GM20431 (cell line): ENCODE data around the gene TNK1.

Experiments used
- in situ Hi-C: fragments of 300-500 bp; cut with MseI, MboI; formaldehyde crosslinking; loops from one replicate; pipeline ENCODE4 v1.15.0; 2020; ENCODE audit warnings: low sequenced_read_pairs; ENCODE audit not compliant: unreplicated experiment

Gene TNK1

DNA sequence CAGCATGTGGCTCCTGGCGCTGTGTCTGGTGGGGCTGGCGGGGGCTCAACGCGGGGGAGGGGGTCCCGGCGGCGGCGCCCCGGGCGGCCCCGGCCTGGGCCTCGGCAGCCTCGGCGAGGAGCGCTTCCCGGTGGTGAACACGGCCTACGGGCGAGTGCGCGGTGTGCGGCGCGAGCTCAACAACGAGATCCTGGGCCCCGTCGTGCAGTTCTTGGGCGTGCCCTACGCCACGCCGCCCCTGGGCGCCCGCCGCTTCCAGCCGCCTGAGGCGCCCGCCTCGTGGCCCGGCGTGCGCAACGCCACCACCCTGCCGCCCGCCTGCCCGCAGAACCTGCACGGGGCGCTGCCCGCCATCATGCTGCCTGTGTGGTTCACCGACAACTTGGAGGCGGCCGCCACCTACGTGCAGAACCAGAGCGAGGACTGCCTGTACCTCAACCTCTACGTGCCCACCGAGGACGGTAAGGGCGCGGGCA is 27.4 kb downstream of the TNK1 start:
- in situ Hi-C loops = no loop called here

DNA sequence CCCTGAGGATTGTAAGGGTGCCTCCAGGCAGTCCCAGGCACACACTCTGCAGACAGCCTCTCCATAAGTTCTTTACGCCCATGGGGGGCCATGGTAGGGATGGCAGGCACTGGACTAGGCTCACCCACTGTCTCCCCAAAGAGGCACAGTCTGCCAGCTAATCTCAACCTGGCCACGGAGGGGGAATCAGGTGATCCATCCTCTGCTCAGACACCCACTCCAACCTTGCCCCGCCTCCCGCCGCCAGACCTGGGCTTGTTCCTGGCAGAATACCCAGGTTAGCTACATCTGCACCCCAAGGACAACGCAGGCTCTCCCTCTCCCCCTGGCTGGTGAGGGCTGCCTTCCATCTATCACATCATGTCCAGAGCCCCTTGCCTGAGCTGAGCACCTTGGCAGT is 28.0 kb downstream of the TNK1 start:
- in situ Hi-C loops = no loop called here

DNA sequence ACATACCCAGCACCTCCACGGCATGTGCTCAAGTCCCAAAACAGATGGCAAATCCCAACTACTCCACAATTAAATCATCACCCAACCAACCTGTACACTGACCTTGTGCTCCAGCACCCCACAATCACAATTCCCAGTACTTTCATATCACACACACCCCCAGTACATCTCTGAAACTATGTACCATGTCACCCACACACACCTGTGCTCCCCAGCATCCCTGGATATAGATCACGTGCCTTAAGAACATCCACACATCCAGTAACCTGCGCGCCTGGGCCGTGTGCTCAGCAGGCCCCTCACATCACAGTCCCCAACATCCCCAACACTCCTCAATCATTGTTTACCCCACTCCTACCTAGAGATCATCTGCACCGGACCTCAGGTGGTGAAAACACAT is 28.8 kb downstream of the TNK1 start:
- in situ Hi-C loops = no loop called here

DNA sequence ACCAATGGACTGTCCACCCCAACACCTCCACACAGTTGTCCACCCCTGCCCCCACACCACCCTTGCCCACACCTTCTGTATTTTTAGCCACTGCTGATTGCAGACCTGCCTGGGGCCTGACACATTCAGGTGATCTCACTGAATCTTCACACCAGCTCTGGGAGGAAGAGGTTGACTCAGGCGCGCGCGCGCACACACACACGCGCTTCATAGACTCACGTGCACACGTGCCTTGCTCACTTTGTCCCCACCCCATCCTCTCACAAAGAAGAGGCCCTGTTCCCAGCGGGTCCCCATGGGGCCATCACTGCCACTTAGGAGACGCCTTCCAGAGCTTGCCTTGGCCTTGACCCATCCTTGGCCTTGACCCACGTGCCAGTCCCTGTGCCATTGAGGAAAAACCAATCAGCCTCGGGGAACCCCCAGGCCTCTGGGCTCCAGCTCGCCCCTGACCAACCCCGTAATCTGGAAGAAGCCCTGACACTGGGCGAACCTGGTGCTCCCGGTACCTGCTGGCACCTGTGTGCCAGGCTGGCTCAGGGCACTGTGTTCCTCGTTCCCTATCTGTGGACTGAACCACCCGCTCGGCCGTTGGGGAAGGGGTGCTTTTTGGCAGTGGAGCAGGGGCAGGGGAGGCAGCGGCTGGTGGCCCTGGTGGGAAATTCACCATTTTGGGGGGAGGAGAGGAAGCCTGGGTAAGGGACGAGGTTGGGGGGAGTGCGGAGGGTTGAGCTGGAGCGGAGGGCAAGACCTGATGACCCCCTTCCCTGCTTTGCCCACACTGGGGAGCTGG is 29.9 kb downstream of the TNK1 start:
- in situ Hi-C loops = no loop called here

DNA sequence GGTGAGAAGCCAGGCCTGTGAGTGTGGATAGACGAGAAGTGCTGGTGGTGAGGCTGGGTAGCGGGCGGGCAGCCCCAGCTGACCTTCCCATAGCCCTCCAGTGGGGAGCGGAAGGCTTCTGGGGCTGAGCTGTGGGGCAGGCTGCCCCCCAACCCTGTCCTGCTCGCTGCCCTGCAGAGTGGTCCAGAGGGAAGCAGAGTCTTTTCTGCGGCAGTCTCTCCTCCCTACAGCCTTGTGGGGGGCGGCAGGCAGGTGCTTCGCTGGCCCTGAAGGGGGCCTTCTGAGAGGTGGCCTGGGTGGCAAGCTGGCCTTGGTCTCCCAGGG is 30.5 kb downstream of the TNK1 start:
- in situ Hi-C loops = no loop called here

DNA sequence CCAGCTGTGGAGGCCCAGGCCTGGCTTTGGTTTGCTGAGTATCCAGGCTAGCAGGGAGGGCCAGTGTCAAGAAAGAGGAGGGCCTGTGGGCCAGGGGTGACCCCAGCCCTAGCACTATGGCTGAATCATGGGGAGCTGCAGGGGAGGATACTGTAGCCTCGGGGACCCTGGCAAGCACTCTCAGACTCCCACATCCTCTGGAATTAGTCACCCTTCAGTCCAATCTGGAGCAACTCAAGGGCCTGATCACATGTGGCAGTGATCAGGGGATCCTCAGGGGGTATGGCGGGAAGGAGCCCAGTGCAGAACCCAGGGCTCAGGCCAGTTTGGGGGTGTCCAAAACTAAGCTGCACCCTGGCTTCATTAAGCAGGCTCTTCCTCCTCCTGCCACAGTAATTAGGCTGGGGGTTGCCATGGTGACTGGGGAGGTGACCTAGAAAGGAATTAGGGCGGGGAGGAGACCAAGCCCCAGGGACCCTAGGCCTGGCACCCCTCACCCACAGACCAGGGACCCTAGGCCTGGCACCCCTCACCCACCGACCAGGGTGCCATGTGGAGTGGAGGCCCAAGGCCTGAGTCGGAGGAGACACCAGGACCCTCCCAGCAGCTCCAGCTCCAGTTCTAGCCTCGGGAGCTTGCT is 32.6 kb downstream of the TNK1 start:
- in situ Hi-C loops = no loop called here

DNA sequence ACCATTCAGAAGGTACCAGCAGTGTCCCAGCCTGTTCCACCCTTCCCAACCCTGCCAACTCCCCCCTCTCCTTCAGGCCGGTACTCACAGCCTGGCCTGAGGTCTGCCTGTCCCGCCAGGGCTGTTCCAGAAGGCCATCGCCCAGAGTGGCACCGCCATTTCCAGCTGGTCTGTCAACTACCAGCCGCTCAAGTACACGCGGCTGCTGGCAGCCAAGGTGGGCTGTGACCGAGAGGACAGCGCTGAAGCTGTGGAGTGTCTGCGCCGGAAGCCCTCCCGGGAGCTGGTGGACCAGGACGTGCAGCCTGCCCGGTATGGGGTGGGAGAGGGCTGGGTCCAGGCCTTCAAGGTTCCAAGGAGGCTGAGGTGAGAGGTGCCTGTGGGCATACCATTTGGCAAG is 33.9 kb downstream of the TNK1 start:
- in situ Hi-C loops = no loop called here

DNA sequence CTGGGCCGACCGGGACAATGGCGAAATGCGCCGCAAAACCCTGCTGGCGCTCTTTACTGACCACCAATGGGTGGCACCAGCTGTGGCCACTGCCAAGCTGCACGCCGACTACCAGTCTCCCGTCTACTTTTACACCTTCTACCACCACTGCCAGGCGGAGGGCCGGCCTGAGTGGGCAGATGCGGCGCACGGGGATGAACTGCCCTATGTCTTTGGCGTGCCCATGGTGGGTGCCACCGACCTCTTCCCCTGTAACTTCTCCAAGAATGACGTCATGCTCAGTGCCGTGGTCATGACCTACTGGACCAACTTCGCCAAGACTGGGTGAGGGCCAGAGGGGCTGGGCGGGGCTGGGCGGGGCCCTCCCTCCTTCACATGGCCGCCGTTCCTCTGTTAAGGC is 34.9 kb downstream of the TNK1 start:
- in situ Hi-C loops = no loop called here

DNA sequence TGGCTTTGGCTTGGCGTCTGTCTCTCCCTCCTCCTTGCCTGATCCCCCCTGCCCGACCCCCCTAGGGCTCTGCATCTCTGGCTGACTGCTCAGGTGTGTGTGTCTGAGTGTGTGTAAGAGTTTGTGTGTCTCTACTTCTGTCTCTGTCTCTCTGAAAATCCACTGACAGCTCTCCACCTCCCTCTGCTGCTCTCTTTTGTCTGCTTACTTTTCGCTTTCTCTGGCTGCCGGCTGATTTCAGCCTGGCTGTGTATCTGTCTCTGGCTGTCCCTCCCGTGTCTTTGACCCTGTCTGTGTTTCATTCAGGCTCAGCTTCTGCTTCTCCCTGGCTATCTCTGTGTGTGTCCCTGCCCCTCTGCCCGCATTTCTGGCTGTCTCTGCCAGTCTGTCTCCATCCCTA is 35.4 kb downstream of the TNK1 start:
- in situ Hi-C loops = no loop called here

DNA sequence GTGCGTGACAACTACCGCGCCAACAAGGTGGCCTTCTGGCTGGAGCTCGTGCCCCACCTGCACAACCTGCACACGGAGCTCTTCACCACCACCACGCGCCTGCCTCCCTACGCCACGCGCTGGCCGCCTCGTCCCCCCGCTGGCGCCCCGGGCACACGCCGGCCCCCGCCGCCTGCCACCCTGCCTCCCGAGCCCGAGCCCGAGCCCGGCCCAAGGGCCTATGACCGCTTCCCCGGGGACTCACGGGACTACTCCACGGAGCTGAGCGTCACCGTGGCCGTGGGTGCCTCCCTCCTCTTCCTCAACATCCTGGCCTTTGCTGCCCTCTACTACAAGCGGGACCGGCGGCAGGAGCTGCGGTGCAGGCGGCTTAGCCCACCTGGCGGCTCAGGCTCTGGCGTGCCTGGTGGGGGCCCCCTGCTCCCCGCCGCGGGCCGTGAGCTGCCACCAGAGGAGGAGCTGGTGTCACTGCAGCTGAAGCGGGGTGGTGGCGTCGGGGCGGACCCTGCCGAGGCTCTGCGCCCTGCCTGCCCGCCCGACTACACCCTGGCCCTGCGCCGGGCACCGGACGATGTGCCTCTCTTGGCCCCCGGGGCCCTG is 36.3 kb downstream of the TNK1 start:
- in situ Hi-C loops = no loop called here

DNA sequence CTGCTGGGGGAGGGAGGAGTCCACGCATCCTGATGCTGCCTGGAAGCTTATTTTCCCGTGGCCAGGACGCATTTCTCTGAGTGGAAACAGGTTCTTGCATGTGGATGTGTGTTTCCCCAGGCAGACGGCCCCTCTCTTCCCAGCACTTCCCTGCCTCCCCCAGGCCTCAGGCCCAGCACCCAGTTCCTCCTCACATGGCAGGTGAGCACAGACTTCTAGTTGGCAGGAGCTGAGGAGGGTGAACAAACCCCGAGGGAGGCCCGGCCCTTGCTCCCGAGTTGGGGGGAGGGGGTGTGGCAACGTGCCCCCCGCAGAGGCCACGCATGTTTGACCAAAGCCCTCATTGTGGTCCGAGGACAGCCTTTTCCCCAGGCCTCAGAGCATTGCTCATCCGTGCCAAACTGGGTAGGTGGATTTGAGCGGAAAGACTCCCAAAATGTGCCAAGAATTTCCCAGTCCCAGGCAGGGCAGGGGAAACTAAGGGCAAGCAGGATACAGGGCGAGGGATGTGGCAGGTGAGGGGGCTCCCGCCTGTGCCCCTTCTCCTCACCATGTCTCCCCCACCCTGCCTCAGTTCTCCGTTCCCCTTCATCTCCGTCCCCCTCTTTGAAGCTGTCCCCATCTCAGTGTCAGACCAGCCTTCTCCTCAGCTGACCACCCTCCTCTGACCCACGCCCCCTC is 37.7 kb downstream of the TNK1 start:
- in situ Hi-C loops = no loop called here

DNA sequence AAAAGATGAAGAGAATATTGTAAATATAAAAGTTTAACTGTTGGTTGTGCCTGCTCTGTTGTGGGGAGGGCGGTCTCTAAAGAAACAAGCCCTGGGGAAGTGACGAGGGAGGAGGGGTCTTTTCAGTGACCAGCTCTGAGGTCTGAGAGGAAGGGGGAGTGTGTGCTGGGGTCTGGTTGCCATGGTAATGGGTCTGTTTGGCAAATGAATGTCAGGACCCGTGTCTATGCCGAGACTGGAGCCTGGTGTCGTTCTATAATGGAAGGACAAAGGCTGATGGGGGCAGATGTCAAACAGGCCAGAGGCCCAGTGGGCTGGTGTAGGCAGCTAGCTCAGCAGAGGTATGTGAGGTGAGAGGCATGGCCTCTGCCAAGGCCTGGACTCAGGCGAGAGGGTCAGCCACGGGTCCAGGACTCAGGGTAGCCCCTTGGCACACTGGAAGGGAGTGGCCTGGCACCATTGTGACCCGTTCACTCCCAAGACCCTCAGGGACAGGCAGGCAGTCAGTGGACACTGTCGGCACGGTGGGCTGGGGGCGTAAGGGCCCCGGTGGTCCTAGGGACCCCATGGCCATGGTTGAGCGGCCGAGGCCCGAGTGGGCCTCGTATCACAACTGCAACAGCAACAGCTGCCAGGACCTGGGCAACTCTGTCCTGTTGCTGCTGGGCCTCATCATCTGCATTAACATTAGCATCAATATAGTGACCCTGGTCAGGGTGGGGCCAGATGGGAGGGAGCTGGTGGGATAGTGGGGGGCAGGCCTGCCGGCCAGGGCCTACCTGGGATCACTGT is 39.1 kb downstream of the TNK1 start, which contains the start of gene SPEM1:
SPEM1 (plus strand) TSS at position 506 of the 792 bp plus-strand sequence; CDS start at position 567, 61 bp downstream.
- in situ Hi-C loops = no loop called here

DNA sequence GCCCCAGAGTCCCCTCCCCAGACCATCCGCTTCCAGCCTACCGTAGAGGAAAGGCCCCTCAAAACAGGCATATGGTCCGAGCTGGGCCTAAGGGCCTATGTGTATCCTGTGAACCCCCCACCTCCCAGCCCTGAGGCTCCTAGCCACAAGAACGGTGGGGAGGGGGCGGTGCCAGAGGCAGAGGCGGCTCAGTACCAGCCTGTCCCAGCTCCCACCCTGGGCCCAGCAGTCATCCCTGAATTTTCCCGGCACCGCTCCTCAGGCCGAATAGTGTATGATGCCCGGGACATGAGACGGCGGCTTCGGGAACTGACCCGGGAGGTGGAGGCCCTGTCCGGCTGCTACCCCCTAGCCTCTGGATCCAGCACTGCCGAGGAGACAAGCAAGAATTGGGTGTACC is 40.3 kb downstream of the TNK1 start:
- in situ Hi-C loops = no loop called here

DNA sequence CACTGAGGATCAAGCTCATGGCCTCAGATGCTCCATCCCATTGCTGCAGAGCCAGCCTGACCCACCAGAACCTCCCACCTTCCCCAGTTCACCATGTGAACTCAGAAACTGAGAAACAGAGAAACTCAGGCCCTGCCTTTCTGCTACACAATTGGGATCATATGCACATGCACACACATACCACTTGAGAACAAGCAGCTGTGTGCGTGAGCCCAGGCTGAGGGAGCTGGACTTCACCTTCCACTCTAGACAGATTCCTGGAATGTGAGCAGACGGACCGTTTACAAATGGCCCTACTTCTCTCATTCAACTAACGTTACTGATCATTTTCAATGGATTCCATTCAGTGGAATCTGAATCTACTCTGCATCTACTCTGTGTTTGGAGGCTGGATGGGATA is 42.8 kb downstream of the TNK1 start:
- in situ Hi-C loops = no loop called here

DNA sequence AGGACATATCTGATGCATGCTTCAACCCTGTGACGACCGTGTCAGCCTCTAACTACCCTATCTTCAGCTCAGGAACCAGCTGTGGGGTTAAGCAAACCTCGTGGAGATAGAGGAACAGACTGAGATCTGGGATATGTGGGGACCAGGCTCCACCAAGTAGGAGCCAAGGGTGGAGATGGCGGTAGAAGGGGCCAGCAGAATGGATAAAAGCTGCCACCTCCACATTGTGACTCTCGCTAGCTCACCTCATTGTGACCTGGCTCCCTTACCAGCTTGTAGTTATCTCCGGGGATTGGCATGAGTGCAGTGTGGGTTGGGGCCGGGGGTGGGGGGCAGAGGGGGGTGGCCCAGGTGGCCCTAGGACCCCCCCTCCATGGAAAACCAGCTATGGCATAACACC is 44.4 kb downstream of the TNK1 start, which contains the start of gene SPEM2:
SPEM2 (plus strand) TSS at position 301 of the 400 bp plus-strand sequence; CDS start at position 374, 73 bp downstream.
- in situ Hi-C loops = no loop called here

DNA sequence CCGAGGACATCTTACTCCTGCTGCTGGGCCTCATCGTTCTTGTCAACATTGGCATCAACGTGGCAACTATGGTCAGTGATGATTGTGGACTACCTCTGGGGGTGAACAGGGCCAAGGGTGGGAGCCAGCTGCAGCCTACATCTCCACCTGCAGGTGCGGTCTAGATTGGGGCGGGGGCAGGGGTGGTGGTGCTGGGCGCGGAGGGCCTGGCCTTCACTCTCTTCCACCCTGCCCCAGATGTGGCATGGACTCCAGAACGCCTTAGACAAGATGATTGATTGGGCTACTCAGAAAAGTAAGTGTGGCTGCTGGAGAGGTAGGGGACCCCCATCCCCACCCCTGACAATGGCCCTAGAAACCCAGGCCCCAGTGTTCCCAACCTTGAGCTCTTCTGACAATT is 44.9 kb downstream of the TNK1 start:
- in situ Hi-C loops = no loop called here

DNA sequence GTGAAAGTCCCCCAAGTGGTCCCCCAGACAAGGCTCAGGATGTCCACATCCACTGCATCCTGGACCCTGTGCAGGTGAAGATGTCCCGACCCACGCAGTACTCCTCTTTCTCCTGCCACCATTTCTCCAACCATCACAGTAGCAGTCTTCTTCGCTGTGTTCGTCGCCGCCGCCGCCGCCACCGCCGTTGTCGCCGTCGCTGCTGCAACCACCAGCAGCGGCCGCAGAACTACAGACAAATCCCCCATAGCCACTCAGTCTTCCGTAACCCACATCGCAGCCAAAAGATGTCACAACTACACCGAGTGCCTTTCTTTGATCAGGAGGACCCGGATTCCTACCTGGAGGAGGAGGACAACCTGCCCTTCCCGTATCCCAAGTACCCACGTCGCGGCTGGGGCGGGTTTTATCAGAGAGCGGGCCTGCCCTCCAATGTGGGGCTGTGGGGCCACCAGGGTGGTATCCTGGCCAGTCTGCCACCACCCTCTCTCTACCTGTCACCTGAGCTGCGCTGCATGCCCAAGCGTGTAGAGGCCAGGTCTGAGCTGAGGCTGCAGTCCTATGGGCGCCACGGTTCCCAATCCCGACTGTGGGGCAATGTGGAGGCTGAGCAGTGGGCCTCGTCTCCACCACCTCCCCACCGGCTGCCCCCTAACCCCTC is 45.4 kb downstream of the TNK1 start:
- in situ Hi-C loops = no loop called here

DNA sequence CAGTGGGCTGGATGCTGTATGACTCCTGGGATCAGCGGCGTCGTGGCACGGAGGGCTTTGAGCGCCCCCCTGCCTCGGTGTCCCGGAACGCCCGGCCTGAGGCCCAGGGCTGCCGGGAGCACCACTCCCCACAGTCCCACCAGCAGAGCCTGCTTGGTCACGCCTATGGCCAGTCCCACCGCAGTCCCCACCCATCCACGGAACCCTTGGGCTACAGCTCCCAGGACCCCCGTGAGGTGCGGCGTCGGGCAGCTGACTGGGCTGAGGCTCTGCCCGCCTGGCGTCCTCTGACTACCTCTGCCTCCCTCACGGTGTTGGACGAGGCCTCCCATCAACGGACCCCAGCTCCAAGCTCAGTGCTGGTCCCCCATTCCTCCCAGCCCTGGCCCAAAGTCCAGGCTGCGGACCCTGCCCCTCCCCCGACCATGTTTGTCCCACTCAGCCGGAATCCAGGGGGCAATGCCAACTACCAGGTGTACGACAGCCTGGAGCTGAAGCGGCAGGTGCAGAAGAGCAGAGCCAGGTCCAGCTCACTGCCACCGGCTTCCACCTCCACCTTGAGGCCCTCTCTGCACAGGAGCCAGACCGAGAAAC is 46.1 kb downstream of the TNK1 start:
- in situ Hi-C loops = no loop called here

DNA sequence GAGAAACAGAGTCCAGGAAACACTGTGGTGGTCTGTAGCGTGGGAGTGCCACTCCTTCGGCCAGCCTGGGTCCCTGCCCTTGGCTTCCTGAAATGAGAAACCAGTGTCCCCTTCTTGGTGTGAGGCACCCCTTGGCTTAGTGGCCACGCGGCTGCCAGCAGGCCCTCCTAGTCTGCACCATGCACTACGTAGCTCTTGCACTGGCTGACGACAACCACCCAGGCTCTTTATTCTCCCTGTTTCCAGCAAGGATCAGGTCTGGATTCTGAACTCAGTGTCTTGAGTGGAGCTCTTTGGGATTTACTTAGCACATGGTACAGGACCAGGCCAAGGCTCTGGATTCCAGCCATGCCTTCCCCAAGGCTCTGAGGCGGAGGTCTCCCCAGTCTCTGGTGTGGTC is 46.7 kb downstream of the TNK1 start:
- in situ Hi-C loops = no loop called here
